Vagina (tissue), 2 donors: Measurements from ENCODE around the gene L3MBTL4. TPM values are rescaled to one million over a fixed set of nuclear protein-coding genes. Genes with fewer than 3 reads are reported as not detected.
"Not testable (repeated sequence)": the region's sequence is repeated elsewhere in the genome, so short reads cannot be mapped to it uniquely, and the experiment has no call there.

Experiments used
- DNase-seq, 2 donors: peaks; one replicate each; pipeline ENCODE4 v3.0.0-alpha.2; 2017; ENCODE audit errors: extremely low spot score in 2 of 2
- H3K27ac ChIP-seq: fragments of 200-600 bp; sonication (generic); one replicate; pipeline ENCODE4 v1.5.1; 2019
- H3K27me3 ChIP-seq: fragments of 200-600 bp; sonication (generic); one replicate; pipeline ENCODE4 v1.5.1; 2019
- H3K36me3 ChIP-seq, 2 donors: fragments of 200-600 bp; sonication (generic); one replicate each; pipeline ENCODE4 v1.5.1; 2017 to 2019
- H3K4me1 ChIP-seq: fragments of 200-600 bp; sonication (generic); one replicate; pipeline ENCODE4 v1.5.1; 2019
- H3K4me3 ChIP-seq, 2 donors: fragments of 200-600 bp; sonication (generic); 1 replicate in 1 of 2; 2 replicates in 1 of 2; pipeline ENCODE4 v1.5.1; 2016 to 2019
- H3K9me3 ChIP-seq: fragments of 200-600 bp; sonication (generic); one replicate; pipeline ENCODE4 v1.5.1; 2019
- POLR2A ChIP-seq, 2 donors: fragments of 450-650 bp; IDR thresholded peaks; one replicate each; pipeline ENCODE4 v1.6.1; 2017; ENCODE audit warnings: antibody characterized with exemption in 2 of 2, mild to moderate bottlenecking in 2 of 2, moderate library complexity in 2 of 2
- POLR2AphosphoS5 ChIP-seq, 2 donors: sonication (generic); formaldehyde crosslinking; IDR thresholded peaks; one replicate each; pipeline ENCODE4 v1.9.0; 2017; ENCODE audit warnings: antibody characterized with exemption in 2 of 2, mild to moderate bottlenecking in 2 of 2, low read depth in 1 of 2; ENCODE audit not compliant: insufficient read depth in 1 of 2
- intact Hi-C: fragments of 100-400 bp; cut with DNase I; formaldehyde crosslinking; loops from one replicate; pipeline ENCODE4 v1.15.1; 2023
- total RNA-seq: library from RNA; depleted of rRNA; stranded (reverse); fragments of >200 nt; gene quantifications from one replicate; pipeline ENCODE4 v1.2.3, GENCODE V29; 2016
- TF ChIP-seq, protein P1 (sequence below), 3 experiments: fragments of 450-650 bp in 2 of 3; fragments of 200-600 bp in 1 of 3; sonication (generic) in 1 of 3; IDR thresholded peaks; one replicate each; pipeline ENCODE4 v1.5.1; 2017 to 2019; ENCODE audit warnings: antibody characterized with exemption in 3 of 3, mild to moderate bottlenecking in 2 of 3, moderate library complexity in 2 of 3

L3MBTL4 gene
- total RNA-seq, 1 donor from 2014 or later = 9.6 TPM

DNA sequence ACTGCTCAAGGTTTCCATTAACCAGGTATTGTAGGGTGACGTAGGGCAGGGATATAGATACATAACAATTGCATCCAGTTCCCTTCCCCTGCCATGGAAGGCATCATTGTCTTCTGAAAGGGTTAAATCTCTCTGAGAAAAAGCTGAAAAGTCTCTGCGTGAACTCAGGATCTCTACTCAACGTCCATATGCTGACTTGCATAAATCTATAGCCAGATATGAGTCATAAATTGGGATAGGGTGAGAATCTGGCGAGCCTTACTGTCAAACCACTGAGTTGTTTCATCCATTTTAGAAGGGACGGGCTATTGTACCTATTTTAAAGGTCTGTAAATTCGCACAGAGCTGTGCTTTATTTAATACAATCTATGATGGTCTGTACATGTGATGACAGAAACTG lies 258.3 kb downstream of the L3MBTL4 start:
- no peak for DNase-seq
- intact Hi-C loops = loop anchor here (5.0 kb wide), 1 partner anchor 389 kb away; no protein-coding TSS in a partner anchor
- no peak for TF ChIP-seq POLR2AphosphoS5 (IDR thresholded peaks at IDR 0.05; ENCODE audit: insufficient read depth in 1 of 2, low read depth in 1 of 2)
- H3K27ac ChIP-seq = no peak overlapping the region
- no peaks in the 10 kb centered on the region for H3K9me3 ChIP-seq
- no peaks in the 10 kb centered on the region for H3K36me3 ChIP-seq
- H3K4me1 ChIP-seq = no peaks in the 10 kb centered on the region
- H3K4me3 ChIP-seq = no peak overlapping the region
- no peaks in the 10 kb centered on the region for H3K27me3 ChIP-seq

DNA sequence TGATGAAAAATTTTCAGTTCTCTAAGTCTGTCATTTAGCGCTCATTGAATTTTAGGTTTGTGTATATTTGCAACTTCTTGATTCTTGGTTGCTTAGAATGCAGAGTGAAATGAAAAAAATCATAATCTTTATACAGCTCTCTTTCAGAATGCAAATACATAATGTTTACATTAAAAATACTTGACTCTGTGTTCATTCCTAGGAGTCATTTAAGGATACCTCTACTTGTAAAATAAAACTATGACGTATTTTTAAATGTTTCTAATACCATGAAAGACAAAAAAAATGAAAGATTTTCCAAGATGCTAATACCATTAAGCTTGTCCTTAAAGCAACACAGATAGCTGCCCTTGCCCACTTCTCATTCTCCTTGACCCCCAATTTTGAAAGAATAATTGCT lies 259.0 kb downstream of the L3MBTL4 start:
- H3K27me3 ChIP-seq = no peaks in the 10 kb centered on the region
- intact Hi-C loops = loop anchor here (5.0 kb wide), 1 partner anchor 388 kb away; no protein-coding TSS in a partner anchor
- H3K36me3 ChIP-seq = no peaks in the 10 kb centered on the region
- H3K4me1 ChIP-seq = no peaks in the 10 kb centered on the region
- TF ChIP-seq POLR2A (IDR thresholded peaks at IDR 0.05) (no peak), POLR2AphosphoS5 (IDR thresholded peaks at IDR 0.05; ENCODE audit: insufficient read depth in 1 of 2, low read depth in 1 of 2) (no peak)
- TF ChIP-seq, protein P1, sequence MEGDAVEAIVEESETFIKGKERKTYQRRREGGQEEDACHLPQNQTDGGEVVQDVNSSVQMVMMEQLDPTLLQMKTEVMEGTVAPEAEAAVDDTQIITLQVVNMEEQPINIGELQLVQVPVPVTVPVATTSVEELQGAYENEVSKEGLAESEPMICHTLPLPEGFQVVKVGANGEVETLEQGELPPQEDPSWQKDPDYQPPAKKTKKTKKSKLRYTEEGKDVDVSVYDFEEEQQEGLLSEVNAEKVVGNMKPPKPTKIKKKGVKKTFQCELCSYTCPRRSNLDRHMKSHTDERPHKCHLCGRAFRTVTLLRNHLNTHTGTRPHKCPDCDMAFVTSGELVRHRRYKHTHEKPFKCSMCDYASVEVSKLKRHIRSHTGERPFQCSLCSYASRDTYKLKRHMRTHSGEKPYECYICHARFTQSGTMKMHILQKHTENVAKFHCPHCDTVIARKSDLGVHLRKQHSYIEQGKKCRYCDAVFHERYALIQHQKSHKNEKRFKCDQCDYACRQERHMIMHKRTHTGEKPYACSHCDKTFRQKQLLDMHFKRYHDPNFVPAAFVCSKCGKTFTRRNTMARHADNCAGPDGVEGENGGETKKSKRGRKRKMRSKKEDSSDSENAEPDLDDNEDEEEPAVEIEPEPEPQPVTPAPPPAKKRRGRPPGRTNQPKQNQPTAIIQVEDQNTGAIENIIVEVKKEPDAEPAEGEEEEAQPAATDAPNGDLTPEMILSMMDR (IDR thresholded peaks at IDR 0.05) = no peak
- no peak overlapping the region for H3K4me3 ChIP-seq
- H3K9me3 ChIP-seq = no peaks in the 10 kb centered on the region
- H3K27ac ChIP-seq = no peak overlapping the region
- DNase-seq = no peak

DNA sequence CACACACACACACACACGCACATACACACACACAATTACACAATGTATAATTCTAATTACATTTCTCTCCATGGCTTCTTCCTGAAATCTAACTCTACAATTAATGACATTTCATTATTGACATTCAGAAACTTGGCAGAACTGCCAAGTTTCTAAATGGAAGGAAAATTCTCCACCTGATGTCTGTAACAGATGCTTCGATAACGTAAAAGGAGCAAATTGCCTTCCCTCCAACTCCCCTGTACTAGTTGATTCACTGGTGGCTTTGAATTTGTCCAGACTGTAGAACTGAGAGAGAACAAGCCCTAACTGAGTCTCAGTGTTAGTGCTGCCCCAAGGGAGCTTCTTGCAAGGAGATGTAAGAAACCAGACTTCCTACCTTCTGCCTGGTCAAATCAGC lies 264.3 kb downstream of the L3MBTL4 start:
- no peaks in the 10 kb centered on the region for H3K36me3 ChIP-seq
- H3K27me3 ChIP-seq = no peaks in the 10 kb centered on the region
- no peak for DNase-seq
- no peak overlapping the region for H3K27ac ChIP-seq
- intact Hi-C loops = no loop called here
- no peak overlapping the region for H3K4me3 ChIP-seq
- H3K9me3 ChIP-seq = no peaks in the 10 kb centered on the region
- H3K4me1 ChIP-seq = no peaks in the 10 kb centered on the region
- TF ChIP-seq POLR2AphosphoS5 (IDR thresholded peaks at IDR 0.05; ENCODE audit: insufficient read depth in 1 of 2, low read depth in 1 of 2) (no peak), POLR2A (IDR thresholded peaks at IDR 0.05) (no peak)
- TF ChIP-seq, protein P1 (IDR thresholded peaks at IDR 0.05) = no peak

DNA sequence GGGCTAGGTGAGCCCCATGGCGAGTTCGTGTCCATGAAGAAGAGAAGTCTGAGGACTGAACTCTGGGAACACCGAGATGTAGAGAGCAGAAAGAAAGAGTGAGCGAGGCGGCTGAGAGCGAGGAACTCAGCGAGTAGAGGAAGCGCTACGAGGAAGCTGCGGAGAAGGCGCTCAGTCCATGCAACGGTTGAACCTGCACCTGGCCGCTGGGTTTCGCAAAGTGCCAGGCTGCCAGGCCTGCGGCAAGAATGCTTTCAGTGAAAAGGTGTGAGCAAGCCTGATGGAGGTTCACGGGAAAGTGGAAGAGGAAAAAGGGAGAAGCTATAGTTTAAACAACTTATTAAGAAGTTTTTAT lies 268.4 kb downstream of the L3MBTL4 start:
- TF ChIP-seq POLR2A (IDR thresholded peaks at IDR 0.05) = no peak
- intact Hi-C loops = no loop called here
- Histone ChIP-seq H3K9me3 (no peaks in the 10 kb centered on the region), H3K4me3 (no peak overlapping the region), H3K4me1 (no peaks in the 10 kb centered on the region), H3K36me3 (no peaks in the 10 kb centered on the region), H3K27ac (no peak overlapping the region), H3K27me3 (no peaks in the 10 kb centered on the region)
- DNase-seq = no peak

DNA sequence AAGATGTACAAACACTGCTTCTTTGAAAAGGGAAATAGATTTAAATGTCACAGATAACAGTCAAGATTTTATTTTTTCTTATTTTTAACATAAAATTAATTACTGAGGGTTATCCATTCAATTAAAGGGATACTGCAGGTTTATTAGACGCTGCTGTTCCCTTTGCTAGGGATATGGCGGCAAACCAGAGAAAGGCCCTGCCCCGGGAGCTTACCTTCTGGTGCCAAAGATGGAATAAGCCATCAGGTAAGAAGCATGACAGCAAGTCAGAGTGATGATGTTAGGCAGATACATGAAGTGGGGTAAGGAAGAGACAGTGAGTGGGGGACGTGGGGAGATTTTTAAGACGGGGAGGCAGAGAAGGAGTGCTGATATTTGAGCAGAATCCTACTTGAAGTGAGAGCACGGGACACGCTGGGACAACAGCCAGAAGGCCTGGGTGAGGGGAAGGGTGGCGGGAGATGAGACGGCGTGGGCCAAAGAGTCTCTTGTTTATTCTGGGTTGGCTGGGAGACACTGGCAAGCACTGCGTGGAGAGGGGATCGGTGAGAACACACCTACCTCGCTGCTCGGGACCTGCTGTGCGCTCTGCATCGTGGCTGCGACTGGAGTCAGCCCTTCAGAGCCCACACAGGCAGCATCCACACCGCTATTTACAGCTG lies 268.9 kb downstream of the L3MBTL4 start:
- intact Hi-C loops = no loop called here
- no peak overlapping the region for H3K27ac ChIP-seq
- H3K9me3 ChIP-seq = no peaks in the 10 kb centered on the region
- no peaks in the 10 kb centered on the region for H3K36me3 ChIP-seq
- DNase-seq = no peak
- no peak for TF ChIP-seq POLR2A (IDR thresholded peaks at IDR 0.05)
- TF ChIP-seq, protein P1 (IDR thresholded peaks at IDR 0.05) = no peak
- no peak for TF ChIP-seq POLR2AphosphoS5 (IDR thresholded peaks at IDR 0.05; ENCODE audit: insufficient read depth in 1 of 2, low read depth in 1 of 2)
- no peaks in the 10 kb centered on the region for H3K4me1 ChIP-seq
- H3K27me3 ChIP-seq = no peaks in the 10 kb centered on the region
- H3K4me3 ChIP-seq = no peak overlapping the region

DNA sequence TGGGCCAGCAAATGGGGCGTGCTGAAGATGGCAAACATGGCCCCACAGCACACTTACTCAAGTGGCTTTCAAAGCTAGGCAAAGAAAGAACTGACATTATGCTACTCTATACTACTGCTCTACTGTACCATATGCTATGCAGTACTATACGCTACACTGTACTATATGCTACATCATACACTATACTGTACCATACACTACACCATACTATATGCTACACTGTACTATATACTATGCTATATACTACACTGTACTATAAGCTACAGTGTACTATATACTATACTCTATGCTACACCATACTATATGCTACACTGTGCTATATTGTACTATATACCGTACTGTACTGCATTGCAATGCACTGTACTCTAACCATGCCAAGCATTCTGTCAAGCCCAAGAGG lies 275.7 kb downstream of the L3MBTL4 start:
- no peaks in the 10 kb centered on the region for H3K4me1 ChIP-seq
- H3K36me3 ChIP-seq = peaks cover 0 to 13% of the 10 kb centered on the region in 2 donors
- no peaks in the 10 kb centered on the region for H3K9me3 ChIP-seq
- no peak overlapping the region for H3K27ac ChIP-seq
- TF ChIP-seq POLR2A (IDR thresholded peaks at IDR 0.05) (no peak), POLR2AphosphoS5 (IDR thresholded peaks at IDR 0.05; ENCODE audit: insufficient read depth in 1 of 2, low read depth in 1 of 2) (no peak)
- TF ChIP-seq, protein P1 (IDR thresholded peaks at IDR 0.05) = no peak
- no peak for DNase-seq
- H3K27me3 ChIP-seq = no peaks in the 10 kb centered on the region
- no peak overlapping the region for H3K4me3 ChIP-seq
- intact Hi-C loops = no loop called here

DNA sequence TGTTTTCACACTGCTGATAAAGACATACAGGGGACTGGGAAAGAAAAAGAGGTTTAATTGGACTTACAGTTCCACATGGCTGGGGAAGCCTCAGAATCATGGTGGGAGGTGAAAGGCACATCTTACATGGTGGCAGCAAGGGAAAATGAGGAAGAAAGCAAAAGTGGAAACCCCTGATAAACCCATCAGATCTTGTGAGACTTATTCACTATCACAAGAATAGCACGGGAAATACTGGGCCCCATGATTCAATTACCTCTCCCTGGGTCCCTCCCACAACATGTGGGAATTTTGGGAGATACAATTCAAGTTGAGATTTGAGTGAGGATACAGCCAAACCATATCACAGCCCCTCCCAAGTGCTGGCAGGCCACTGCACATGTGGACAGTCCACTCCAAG lies 278.8 kb downstream of the L3MBTL4 start:
- H3K9me3 ChIP-seq, intact Hi-C loops, H3K27ac ChIP-seq, H3K4me1 ChIP-seq, H3K4me3 ChIP-seq, H3K27me3 ChIP-seq, DNase-seq: not testable (repeated sequence)
- H3K36me3 ChIP-seq = peaks cover 0 to 13% of the 10 kb centered on the region in 2 donors

DNA sequence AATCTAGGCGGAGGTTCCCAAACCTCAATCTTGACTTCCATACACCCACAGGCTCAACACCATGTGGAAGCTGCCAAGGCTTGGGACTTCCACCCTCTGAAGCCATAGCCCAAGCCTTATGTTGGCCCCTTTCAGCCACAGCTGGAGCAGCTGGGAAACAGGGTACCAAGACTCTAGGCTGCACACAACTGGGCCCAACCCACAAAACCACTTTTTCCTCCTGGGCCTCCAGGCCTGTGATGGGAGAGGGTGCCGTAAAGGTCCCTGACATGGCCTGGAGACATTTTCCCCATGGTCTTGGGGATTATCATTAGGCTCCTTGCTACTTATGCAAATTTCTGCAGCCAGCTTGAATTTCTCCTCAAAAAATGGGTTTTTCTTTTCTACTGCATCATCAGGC lies 279.7 kb downstream of the L3MBTL4 start:
- DNase-seq, H3K4me1 ChIP-seq, H3K9me3 ChIP-seq, intact Hi-C loops, H3K27ac ChIP-seq, H3K27me3 ChIP-seq, H3K4me3 ChIP-seq: not testable (repeated sequence)
- peaks cover 0 to 13% of the 10 kb centered on the region in 2 donors for H3K36me3 ChIP-seq
